Right lobe of liver (tissue), 4 donors: ENCODE measurements around the gene RBMS3.

ENCODE experiments used
- CTCF ChIP-seq, 4 donors: fragments of 200-600 bp in 3 of 4; fragments of 450-650 bp in 1 of 4; IDR thresholded peaks; one replicate each; pipeline versions ENCODE4 v1.5.1 to v1.8.0; 2016 to 2022; ENCODE audit warnings: antibody characterized with exemption in 4 of 4, mild to moderate bottlenecking in 2 of 4
- POLR2A ChIP-seq: fragments of 450-650 bp; IDR thresholded peaks from one replicate; pipeline ENCODE4 v1.6.1; 2017; ENCODE audit warnings: antibody characterized with exemption, mild to moderate bottlenecking
- donor health status: DM: no; HTN: no; CAD: no.
- donor health status: DM: no; HTN: no; CAD: no.
- donor health status: DM: no; HTN: yes; CAD: no.

GRCh38 chr3:30059240-30059639, 778.4 kb downstream of the RBMS3 start:
- TF ChIP-seq CTCF (IDR thresholded peaks at IDR 0.05) (no peak), POLR2A (no peak)
